Forelimb muscle (tissue), 1 donor: Measurements from ENCODE around the gene LY6G5C. TPM values are rescaled to one million over a fixed set of nuclear protein-coding genes. Genes with fewer than 3 reads are reported as not detected.
A peak's percentile ranks its signal among the peaks of the same experiment; 100 is the strongest.
"Not testable (repeated sequence)": the region's sequence is repeated elsewhere in the genome, so short reads cannot be mapped to it uniquely, and the experiment has no call there.

Experiments
- DNase-seq: peaks from one replicate; pipeline ENCODE4 v3.0.0-alpha.2; 2013; ENCODE audit warnings: low read depth
- polyA plus RNA-seq: library from polyadenylated mRNA; unstranded; fragments of 120-200 nt; gene quantifications from one replicate; pipeline ENCODE4 v1.2.1, GENCODE V29; 2013; ENCODE audit not compliant: insufficient read length

The LY6G5C gene
- polyA plus RNA-seq, 1 donor: 2.7 TPM

- DNase-seq: no peak
These were observed 34.4 kb upstream of the LY6G5C start, which contains the start of gene LY6G6D for GRCh38 chr6:31715022-31715958. LY6G6D (plus strand) TSS chr6:31715348; CDS start chr6:31715356, 8 bp downstream.

GRCh38 chr6:31713991-31714684 is 33.3 kb upstream of the LY6G5C start:
- no peak for DNase-seq

- no peak for DNase-seq
These were observed 32.6 kb upstream of the LY6G5C start for GRCh38 chr6:31713465-31713864.

- DNase-seq: no peak
These were observed 31.4 kb upstream of the LY6G5C start for GRCh38 chr6:31712296-31712695.

GRCh38 chr6:31711233-31711632 is 30.4 kb upstream of the LY6G5C start:
- no peak for DNase-seq

- DNase-seq: no peak
These were observed 29.8 kb upstream of the LY6G5C start for GRCh38 chr6:31710523-31711219.

- DNase-seq: not testable (repeated sequence)
These were observed 28.3 kb upstream of the LY6G5C start for GRCh38 chr6:31709157-31709556.

- DNase-seq: no peak
These were observed 27.4 kb upstream of the LY6G5C start for GRCh38 chr6:31708224-31708623.

- no peak for DNase-seq
These were observed 26.8 kb upstream of the LY6G5C start for GRCh38 chr6:31707701-31708100.

- DNase-seq: no peak
These were observed 25.7 kb upstream of the LY6G5C start, which contains the start of gene LY6G6F for GRCh38 chr6:31706599-31706998. LY6G6F (plus strand) TSS chr6:31706866; CDS start chr6:31706907, 41 bp downstream.

GRCh38 chr6:31705931-31706330 is 25.1 kb upstream of the LY6G5C start:
- no peak for DNase-seq

GRCh38 chr6:31702819-31703716 is 22.2 kb upstream of the LY6G5C start, which contains the start of gene ABHD16A:
ABHD16A (minus strand) TSS chr6:31703324; CDS start chr6:31703281, 43 bp downstream.
- peak; percentile 99 for DNase-seq

GRCh38 chr6:31702405-31702818 is 21.5 kb upstream of the LY6G5C start:
- no peak for DNase-seq

GRCh38 chr6:31701666-31702404 is 21.0 kb upstream of the LY6G5C start:
- no peak for DNase-seq

GRCh38 chr6:31700740-31701401 is 20.0 kb upstream of the LY6G5C start:
- DNase-seq: no peak

- DNase-seq: no peak
These were observed 16.7 kb upstream of the LY6G5C start for GRCh38 chr6:31697555-31697954.

GRCh38 chr6:31693535-31693934 is 12.7 kb upstream of the LY6G5C start:
- DNase-seq: no peak

GRCh38 chr6:31692886-31693285 is 12.0 kb upstream of the LY6G5C start:
- DNase-seq: no peak

GRCh38 chr6:31692353-31692752 is 11.5 kb upstream of the LY6G5C start:
- no peak for DNase-seq
